H1 (cell line): ENCODE data around the gene U2AF1L4. TPM values are rescaled to one million over a fixed set of nuclear protein-coding genes. Genes with fewer than 3 reads are reported as not detected.

Source experiments
- CTCF ChIA-PET: fragments of 300-600 bp; sonication (Branson Sonifier 250); formaldehyde crosslinking; loops from one replicate; lab custom pipeline; 2021; ENCODE audit not compliant: partially characterized antibody; lab: Charles Lee
- POLR2A ChIA-PET: fragments of 300-600 bp; sonication (Branson Sonifier 250); formaldehyde crosslinking; loops from one replicate; lab custom pipeline; 2021; ENCODE audit warnings: inconsistent platforms; ENCODE audit not compliant: partially characterized antibody; lab: Charles Lee
- DNase-seq, 2 experiments: peaks; one replicate each; pipeline versions ENCODE4 v3.0.0 to v3.0.0-alpha.2; 2010 to 2022; ENCODE audit warnings: low spot score in 2 of 2, low read depth in 1 of 2, mixed read lengths in 1 of 2
- FAIRE-seq: peaks from 2 replicates; lab custom pipeline; 2011; peaks lifted over from hg19 to GRCh38; lab: Jason Lieb, UNC
- H2AFZ ChIP-seq: 2 replicates; pipeline ENCODE4 v1.8.1; 2012; ENCODE audit warnings: low read length, inconsistent platforms
- H2AK5ac ChIP-seq: 2 replicates; pipeline ENCODE4 v1.6.1; 2013; ENCODE audit warnings: low read depth, low read length
- H2BK120ac ChIP-seq: replicated peaks from 2 replicates; pipeline ENCODE3; 2013; ENCODE audit warnings: low read depth, low read length, inconsistent platforms
- H2BK12ac ChIP-seq: 2 replicates; pipeline ENCODE4 v1.6.1; 2013; ENCODE audit warnings: low read depth, low read length
- H2BK15ac ChIP-seq: 2 replicates; pipeline ENCODE4 v1.6.1; 2013; ENCODE audit warnings: low read length
- H2BK20ac ChIP-seq: 2 replicates; pipeline ENCODE4 v1.6.1; 2013; ENCODE audit warnings: low read length
- H2BK5ac ChIP-seq: 2 replicates; pipeline ENCODE4 v1.6.1; 2013; ENCODE audit warnings: low read depth, low read length
- H3K14ac ChIP-seq: 2 replicates; pipeline ENCODE4 v1.6.1; 2013; ENCODE audit warnings: inconsistent platforms; ENCODE audit not compliant: insufficient read length
- H3K18ac ChIP-seq: 2 replicates; pipeline ENCODE4 v1.6.1; 2013; ENCODE audit warnings: low read length; ENCODE audit errors: extremely low read depth
- H3K23ac ChIP-seq: 2 replicates; pipeline ENCODE4 v1.6.1; 2013; ENCODE audit warnings: inconsistent platforms; ENCODE audit not compliant: insufficient read length
- H3K23me2 ChIP-seq: 2 replicates; pipeline ENCODE4 v1.6.1; 2013; ENCODE audit warnings: low read depth, low read length
- H3K27ac ChIP-seq: 2 replicates; pipeline ENCODE4 v1.6.1; 2011; ENCODE audit warnings: low read depth, low read length, inconsistent platforms
- H3K27me3 ChIP-seq, 4 experiments: replicated peaks in 1 of 4; 1 replicate in 1 of 4; 2 replicates in 3 of 4; pipeline versions ENCODE4 v1.6.1 to v1.8.1; 2011 to 2013; ENCODE audit warnings: low read length in 3 of 4, mild to moderate bottlenecking in 3 of 4, inconsistent platforms in 2 of 4, mixed read lengths in 2 of 4, moderate library complexity in 1 of 4; ENCODE audit not compliant: control insufficient read depth in 3 of 4, insufficient read depth in 3 of 4; ENCODE audit errors: extremely low read depth in 1 of 4
- H3K36me3 ChIP-seq, 4 experiments: 2 replicates each; pipeline versions ENCODE4 v1.6.1 to v1.8.1; 2011 to 2013; ENCODE audit warnings: mild to moderate bottlenecking in 4 of 4, low read length in 3 of 4, moderate library complexity in 2 of 4, control low read depth in 1 of 4, inconsistent platforms in 1 of 4; ENCODE audit not compliant: insufficient read depth in 4 of 4, control insufficient read depth in 2 of 4
- H3K4ac ChIP-seq: replicated peaks from 2 replicates; pipeline ENCODE3; 2013; ENCODE audit warnings: low read length, low read depth, mixed read lengths, inconsistent platforms; ENCODE audit not compliant: insufficient read length
- H3K4me1 ChIP-seq, 4 experiments: replicated peaks in 1 of 4; 1 replicate in 1 of 4; 2 replicates in 3 of 4; pipeline versions ENCODE4 v1.6.1 to v1.8.1; 2011 to 2013; ENCODE audit warnings: low read length in 3 of 4, inconsistent platforms in 2 of 4, mixed read lengths in 1 of 4; ENCODE audit not compliant: insufficient read depth in 4 of 4, control insufficient read depth in 3 of 4
- H3K4me2 ChIP-seq, 2 experiments: 2 replicates each; pipeline versions ENCODE4 v1.6.1 to v1.8.1; 2011 to 2013; ENCODE audit warnings: low read depth in 2 of 2, low read length in 2 of 2, control low read depth in 1 of 2, inconsistent platforms in 1 of 2, mild to moderate bottlenecking in 1 of 2; ENCODE audit not compliant: insufficient read depth in 1 of 2
- H3K4me3 ChIP-seq, 4 experiments: fragments of 200-600, 300-600 bp in 1 of 4; sonication (generic), shearing (Covaris generic), sonication (Bioruptor Twin) in 1 of 4; 2 replicates each; pipeline versions ENCODE4 v1.5.1 to v1.8.1; 2011 to 2016; ENCODE audit warnings: low read length in 4 of 4, low read depth in 3 of 4, control low read depth in 2 of 4, inconsistent platforms in 2 of 4, mild to moderate bottlenecking in 2 of 4, mixed read lengths in 1 of 4, moderate library complexity in 1 of 4; ENCODE audit not compliant: insufficient read depth in 2 of 4; ENCODE audit errors: extremely low read depth in 1 of 4
- H3K56ac ChIP-seq: replicated peaks from 2 replicates; pipeline ENCODE3; 2013; ENCODE audit warnings: low read depth, mild to moderate bottlenecking, mixed read lengths, low read length, inconsistent platforms; ENCODE audit not compliant: insufficient read length
- H3K79me1 ChIP-seq: 2 replicates; pipeline ENCODE4 v1.6.1; 2013; ENCODE audit warnings: low read depth, low read length, control low read depth
- H3K79me2 ChIP-seq, 2 experiments: 2 replicates each; pipeline versions ENCODE4 v1.6.1 to v1.8.1; 2012 to 2013; ENCODE audit warnings: low read length in 2 of 2, mild to moderate bottlenecking in 2 of 2, inconsistent platforms in 1 of 2; ENCODE audit not compliant: insufficient read depth in 2 of 2, control insufficient read depth in 1 of 2
- H3K9ac ChIP-seq, 4 experiments: replicated peaks in 1 of 4; 1 replicate in 1 of 4; 2 replicates in 3 of 4; pipeline versions ENCODE4 v1.6.1 to v1.8.1; 2011 to 2013; ENCODE audit warnings: low read depth in 3 of 4, low read length in 3 of 4, control low read depth in 2 of 4, mild to moderate bottlenecking in 2 of 4, moderate library complexity in 2 of 4, inconsistent platforms in 1 of 4; ENCODE audit errors: extremely low read depth in 1 of 4
- H3K9me3 ChIP-seq, 2 experiments: 2 replicates each; pipeline versions ENCODE4 v1.6.1 to v1.8.1; 2012 to 2013; ENCODE audit warnings: mild to moderate bottlenecking in 2 of 2, moderate library complexity in 2 of 2, control low read depth in 1 of 2, inconsistent platforms in 1 of 2, low read depth in 1 of 2, low read length in 1 of 2, mixed read lengths in 1 of 2; ENCODE audit not compliant: insufficient read depth in 2 of 2
- H4K20me1 ChIP-seq, 2 experiments: replicated peaks in 1 of 2; 2 replicates each; pipeline versions ENCODE3 to v1.8.1; 2011 to 2013; ENCODE audit warnings: inconsistent platforms in 2 of 2, low read length in 2 of 2, mild to moderate bottlenecking in 1 of 2; ENCODE audit not compliant: insufficient read depth in 2 of 2, control insufficient read depth in 1 of 2
- H4K5ac ChIP-seq: 2 replicates; pipeline ENCODE4 v1.6.1; 2013; ENCODE audit warnings: low read length, low read depth, mixed read lengths, inconsistent platforms; ENCODE audit not compliant: insufficient read length
- H4K8ac ChIP-seq: 2 replicates; pipeline ENCODE4 v1.8.0; 2013; ENCODE audit warnings: mild to moderate bottlenecking, moderate library complexity, low read length, inconsistent platforms; ENCODE audit not compliant: insufficient read depth; ENCODE audit errors: extremely low read depth
- H4K91ac ChIP-seq: replicated peaks from 2 replicates; pipeline ENCODE3; 2013; ENCODE audit warnings: low read length, mixed read lengths, inconsistent platforms; ENCODE audit not compliant: insufficient read length
- CHD1 ChIP-seq: IDR thresholded peaks from 2 replicates; pipeline ENCODE4 v1.6.1; 2012; ENCODE audit warnings: low read depth, low read length, improper control_type of control experiment
- CREB1 ChIP-seq: IDR thresholded peaks from 2 replicates; pipeline ENCODE4 v1.6.1; 2012; ENCODE audit warnings: inconsistent platforms
- E2F6 ChIP-seq: IDR thresholded peaks from 2 replicates; pipeline ENCODE4 v1.6.1; 2012; ENCODE audit warnings: inconsistent platforms
- WGBS, 2 experiments: shearing (Covaris generic) in 1 of 2; methylation state at CpG; one replicate each; pipeline versions ENCODE4 v1.1.6 to v1.1.7; 2013 to 2015; ENCODE audit warnings: low lambda C conversion rate in 2 of 2, mixed read lengths in 2 of 2, inconsistent platforms in 1 of 2, low coverage in 1 of 2, missing lambda C conversion rate in 1 of 2; ENCODE audit not compliant: insufficient replicate concordance in 2 of 2, insufficient coverage in 1 of 2, insufficient read length in 1 of 2; ENCODE audit errors: extremely low coverage in 1 of 2, missing lambda C conversion rate in 1 of 2; 5-methylcytosine and 5-hydroxymethylcytosine counted together
- polyA plus RNA-seq, 7 experiments: library from polyadenylated mRNA; depleted of rRNA in 3 of 7; stranded (reverse) in 5 of 7; unstranded in 2 of 7; fragments of >200 nt in 5 of 7; fragments of 200-250 nt in 2 of 7; gene quantifications; 1 replicate in 5 of 7; 2 replicates in 1 of 7; 4 replicates in 1 of 7; pipeline versions ENCODE4 v1.2.1 to v1.2.3, GENCODE V29; 2011 to 2013; ENCODE audit warnings: missing spikeins in 2 of 7, mixed read lengths in 2 of 7
- total RNA-seq: library from RNA; stranded (reverse); fragmentation: NEBNext Ultra II Directional; extraction: Animal tissue kit (Norgen Biotek cat#: 25700); gene quantifications from 2 replicates; pipeline ENCODE4 v1.2.1, GENCODE V29; 2021

U2AF1L4 gene
- total and polyA plus RNA-seq, 2 of the 8 experiments (the other 6 are each of a cell fraction or from before 2014, with no cell fraction given): 15.1 to 32.7 TPM

GRCh38 chr19:35722461-35722860 is 22.8 kb downstream of the U2AF1L4 start:
- Histone ChIP-seq H3K4ac (no peak overlapping the region), H2BK120ac (no peak overlapping the region), H3K9ac (no peak overlapping the region), H2AFZ (no peak overlapping the region), H3K4me2 (no peak overlapping the region), H3K56ac (no peak overlapping the region), H2AK5ac (no peak overlapping the region), H3K79me2 (peaks cover 0 to 20% of the 10 kb centered on the region in 2 experiments; a peak in 2 of 4 replicates), H2BK15ac (no peak overlapping the region), H3K27me3 (no peaks in the 10 kb centered on the region), H4K5ac (no peak overlapping the region), H3K79me1 (peaks cover 8% of the 10 kb centered on the region), H3K4me3 (no peak overlapping the region), H3K18ac (no peak overlapping the region), H2BK12ac (no peak overlapping the region), H4K91ac (no peak overlapping the region), H3K23ac (no peak overlapping the region), H3K14ac (no peak overlapping the region), H3K36me3 (peaks cover 33 to 56% (median 47%) of the 10 kb centered on the region in 4 experiments), H4K8ac (no peak overlapping the region; the same call in 1 of the 2 replicates), H3K23me2 (peaks cover 3% of the 10 kb centered on the region; the same call in 1 of the 2 replicates), H2BK20ac (no peak overlapping the region), H3K27ac (no peak overlapping the region), H2BK5ac (no peak overlapping the region), H3K9me3 (no peaks in the 10 kb centered on the region), H4K20me1 (peaks cover 7 to 13% of the 10 kb centered on the region in 2 experiments), H3K4me1 (peaks cover 0 to 5% (median under 1%) of the 10 kb centered on the region in 4 experiments; a peak in 2 of 7 replicates)
- 98% methylated on average over 11 of the region's 14 CpGs; no CpG with 5 or more reads in 1 of the 2 experiments for WGBS, 2 experiments
- FAIRE-seq (no peak), DNase-seq (no peak)
- ChIA-PET POLR2A (interaction anchor here (0.6 to 5.0 kb wide), 2 partner anchors 15 to 44 kb away, joined by 3 to 54 read pairs; no protein-coding TSS in a partner anchor), CTCF (interaction anchor here (11.8 kb wide), 1 partner anchor 16 kb away, joined by 80 read pairs; the partner anchor contains the start of gene IGFLR1)
- TF ChIP-seq E2F6: no peak
- no peak for TF ChIP-seq CHD1
- no peak for TF ChIP-seq CREB1
